Activated CD4-positive, alpha-beta T cell treated with anti-CD3 and anti-CD28 coated beads, Interleukin-2, amount 50 U/mL, for 1 hour (primary cell): ENCODE measurements around the gene MTCL1.

Experiments
- DNase-seq: peaks from one replicate; pipeline ENCODE4 v3.0.0-alpha.2; 2020

Gene MTCL1

GRCh38 chr18:8776013-8776943, 70.9 kb downstream of the MTCL1 start:
- DNase-seq, result no peak

DNA sequence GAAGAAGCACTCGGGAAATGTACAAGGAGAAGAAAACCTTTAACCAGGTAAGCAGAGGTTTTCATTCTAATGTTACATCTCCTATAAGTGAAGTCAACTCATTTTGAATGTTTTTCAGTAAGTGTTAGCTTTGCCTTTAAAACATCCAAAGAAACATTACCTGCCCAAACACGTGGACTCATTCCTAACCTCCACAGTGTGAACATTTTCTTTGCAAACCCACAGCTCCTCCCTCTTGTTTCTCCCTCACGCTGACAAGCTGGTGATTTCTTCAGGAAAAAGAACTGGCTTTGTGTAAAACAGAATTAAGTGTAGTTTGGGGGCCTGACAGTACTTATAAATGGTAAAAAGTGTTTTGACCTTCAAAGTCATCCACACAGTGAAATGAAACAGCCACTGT, 72.5 kb downstream of the MTCL1 start:
- no peak for DNase-seq

DNA sequence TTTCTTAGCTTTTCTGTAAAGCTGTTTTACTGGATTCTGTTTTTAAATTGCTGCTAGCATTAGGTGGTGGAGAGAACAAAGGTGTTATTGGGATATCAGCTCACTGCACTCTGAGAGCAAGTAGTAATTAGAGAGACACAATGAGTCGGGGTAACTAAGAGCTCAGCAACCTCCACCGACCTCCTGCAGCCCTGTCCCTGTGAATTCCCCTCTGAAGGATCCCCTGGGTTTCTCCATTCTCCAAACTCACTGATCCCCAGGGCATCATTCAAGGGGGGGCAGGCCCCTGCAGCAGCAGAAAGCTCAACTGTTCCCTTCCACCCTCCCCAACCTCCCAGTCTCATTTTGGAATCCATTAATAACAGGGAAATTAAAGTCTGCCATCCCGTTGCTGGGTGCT, 73.0 kb downstream of the MTCL1 start:
- DNase-seq, result no peak

- no peak for DNase-seq
Measured at GRCh38 chr18:8778824-8779223, 73.5 kb downstream of the MTCL1 start.

DNA sequence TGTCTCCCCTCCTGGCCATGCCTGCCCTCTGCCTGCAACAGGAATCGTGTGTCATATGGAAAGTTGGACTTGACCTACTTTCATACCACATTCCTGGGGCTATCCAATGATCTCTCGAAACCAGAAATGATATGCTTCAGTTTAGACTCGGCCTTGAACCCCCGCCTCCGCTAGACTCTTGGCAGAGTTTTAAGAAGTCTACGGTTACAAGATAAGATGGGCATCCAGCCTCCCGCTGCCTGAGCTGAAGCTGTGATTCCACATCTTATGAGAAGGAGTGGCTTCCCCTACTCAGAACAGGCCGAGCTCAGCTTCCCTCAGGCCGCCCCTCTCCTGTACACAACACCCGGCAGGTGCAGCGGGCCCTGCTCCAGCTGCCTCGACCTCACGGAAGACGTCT, 73.9 kb downstream of the MTCL1 start:
- no peak for DNase-seq

DNA sequence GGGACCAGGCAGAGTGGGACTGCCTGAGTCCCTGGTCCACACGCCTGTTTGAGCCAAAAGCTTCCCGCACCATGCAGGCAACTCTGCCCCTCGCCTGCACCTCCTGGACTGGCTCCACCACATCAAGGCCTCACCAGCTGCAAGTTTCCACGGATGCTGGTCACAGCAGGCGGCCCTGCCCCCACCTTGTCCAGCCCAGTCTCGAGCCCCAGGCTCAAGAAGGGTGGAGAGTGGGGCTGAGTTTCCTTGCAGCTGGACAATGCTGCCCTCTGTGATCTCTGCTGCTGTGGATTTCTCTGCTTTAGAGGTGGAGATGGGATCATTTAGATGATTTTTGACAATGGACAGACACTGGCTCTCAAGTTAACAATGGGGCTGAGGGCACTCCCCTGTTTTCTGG, 74.9 kb downstream of the MTCL1 start:
- DNase-seq, result no peak

DNA sequence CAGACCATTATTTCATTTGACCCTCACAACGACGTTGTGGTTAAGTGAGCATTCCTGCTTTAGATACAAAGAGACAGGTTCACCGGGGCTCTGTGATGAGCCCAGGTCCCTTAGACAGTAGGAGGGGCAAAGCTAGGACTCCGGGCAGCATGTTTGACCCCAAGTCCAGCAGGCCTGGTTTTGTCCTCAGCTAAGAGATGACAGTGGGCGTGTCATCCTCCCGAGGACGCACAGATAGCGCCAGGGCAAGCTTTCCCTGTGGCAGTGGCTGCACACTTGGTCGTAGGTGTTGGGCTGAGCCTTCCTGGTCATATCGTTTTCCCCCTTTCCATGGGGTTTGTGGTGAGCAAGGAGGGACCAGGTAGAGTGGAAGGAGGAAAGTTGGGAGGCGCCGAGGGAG, 76.3 kb downstream of the MTCL1 start:
- DNase-seq, result no peak

- DNase-seq, result no peak
Measured at GRCh38 chr18:8783335-8783993, 78.1 kb downstream of the MTCL1 start.

DNA sequence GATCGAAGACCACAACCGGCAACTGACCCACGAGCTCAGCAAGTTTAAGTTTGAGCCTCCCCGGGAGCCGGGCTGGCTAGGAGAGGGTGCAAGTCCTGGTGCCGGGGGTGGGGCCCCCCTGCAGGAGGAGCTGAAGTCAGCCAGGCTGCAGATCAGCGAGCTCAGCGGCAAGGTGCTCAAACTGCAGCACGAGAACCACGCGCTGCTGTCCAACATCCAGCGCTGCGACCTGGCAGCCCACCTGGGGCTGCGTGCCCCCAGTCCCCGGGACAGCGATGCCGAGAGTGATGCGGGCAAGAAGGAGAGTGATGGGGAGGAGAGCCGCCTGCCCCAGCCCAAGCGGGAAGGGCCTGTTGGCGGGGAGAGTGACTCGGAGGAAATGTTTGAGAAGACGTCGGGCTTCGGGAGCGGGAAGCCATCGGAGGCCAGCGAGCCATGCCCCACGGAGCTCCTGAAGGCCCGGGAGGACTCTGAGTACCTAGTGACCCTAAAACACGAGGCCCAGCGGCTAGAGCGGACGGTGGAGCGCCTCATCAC, 78.7 kb downstream of the MTCL1 start:
- DNase-seq, result no peak

DNA sequence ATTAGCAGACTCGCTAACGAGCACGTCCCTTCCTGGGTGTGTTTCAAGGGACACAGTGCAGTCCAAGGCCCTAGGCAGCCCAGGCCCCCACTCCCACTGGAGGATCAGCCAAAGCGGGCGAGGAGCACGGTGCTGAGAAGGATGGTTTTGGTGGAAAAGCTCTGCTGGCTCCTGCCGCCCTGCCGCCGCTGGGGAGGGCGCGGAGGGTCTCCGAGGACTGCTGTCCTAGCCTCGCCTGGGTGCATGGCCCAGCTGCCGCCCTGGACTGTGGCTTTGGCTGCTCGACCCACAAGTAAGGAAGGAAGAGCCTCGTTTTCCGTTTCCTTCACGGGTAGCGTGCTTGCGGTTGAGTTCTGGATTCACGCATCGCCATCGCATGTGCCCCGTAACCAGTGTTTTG, 79.9 kb downstream of the MTCL1 start:
- no peak for DNase-seq

- no peak for DNase-seq
Measured at GRCh38 chr18:8785855-8786482, 80.6 kb downstream of the MTCL1 start.

DNA sequence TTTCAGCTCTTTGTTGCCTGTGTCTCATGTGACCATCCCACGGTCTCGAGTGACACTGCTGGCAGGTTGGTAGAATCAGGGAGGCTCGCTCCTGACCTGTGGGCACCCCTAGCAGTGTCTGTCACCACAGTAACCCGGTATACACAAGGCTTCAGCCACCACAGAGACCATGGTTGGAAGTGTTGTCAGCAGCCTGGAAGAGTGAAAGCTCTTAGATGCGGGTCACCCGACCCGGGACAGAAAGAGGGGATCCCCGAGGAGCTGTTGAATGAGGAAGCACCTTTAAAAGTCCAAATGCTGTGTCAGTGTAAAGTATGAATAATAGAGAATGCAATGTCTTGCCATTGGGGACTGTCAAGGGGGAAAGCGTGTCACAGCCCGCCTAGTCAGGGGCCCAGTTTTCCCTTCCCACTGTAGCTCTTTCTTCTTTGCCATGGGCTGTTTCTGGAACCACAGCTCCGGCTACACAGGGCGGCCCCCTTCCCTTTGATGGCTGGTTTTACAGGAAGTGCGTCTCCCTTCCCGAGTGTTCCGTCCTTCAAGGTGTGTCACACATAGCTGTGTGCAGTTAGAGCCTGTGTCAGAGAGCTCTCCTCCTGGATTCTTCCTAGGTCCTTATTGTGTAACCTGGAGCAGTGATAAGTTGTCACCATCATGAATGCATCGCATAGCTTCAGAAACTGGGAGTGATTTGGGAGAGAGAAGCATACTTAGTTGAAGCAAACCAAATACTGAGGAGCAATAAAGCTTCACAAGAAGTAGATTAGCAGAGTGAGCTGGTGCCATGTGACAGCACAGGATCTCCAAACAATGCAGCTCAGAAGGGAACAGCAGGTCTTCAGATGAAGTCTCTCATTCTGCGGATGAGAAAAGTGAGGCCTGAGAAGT, 81.4 kb downstream of the MTCL1 start:
- DNase-seq, result peak; percentile 6

GRCh38 chr18:8787371-8787670, 82.0 kb downstream of the MTCL1 start:
- no peak for DNase-seq

DNA sequence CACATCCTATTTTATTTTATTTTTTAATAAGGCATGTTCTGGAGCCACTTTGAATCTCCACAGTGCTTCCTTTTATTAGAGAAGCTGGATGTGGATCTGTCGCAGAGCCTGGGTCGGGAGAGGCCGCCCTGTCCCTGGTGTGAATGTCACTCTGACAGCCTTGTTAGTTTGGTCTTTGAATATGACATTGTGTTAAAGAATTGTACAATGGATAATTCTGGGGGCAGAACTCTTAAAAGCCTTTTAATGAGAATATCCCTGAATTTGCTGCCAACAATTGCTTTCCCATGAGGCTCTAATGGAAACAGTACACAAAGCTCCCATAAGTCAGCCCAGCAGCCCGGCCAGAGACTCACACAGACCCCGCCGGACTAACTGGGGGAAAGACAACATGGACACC, 82.4 kb downstream of the MTCL1 start:
- DNase-seq, result no peak

DNA sequence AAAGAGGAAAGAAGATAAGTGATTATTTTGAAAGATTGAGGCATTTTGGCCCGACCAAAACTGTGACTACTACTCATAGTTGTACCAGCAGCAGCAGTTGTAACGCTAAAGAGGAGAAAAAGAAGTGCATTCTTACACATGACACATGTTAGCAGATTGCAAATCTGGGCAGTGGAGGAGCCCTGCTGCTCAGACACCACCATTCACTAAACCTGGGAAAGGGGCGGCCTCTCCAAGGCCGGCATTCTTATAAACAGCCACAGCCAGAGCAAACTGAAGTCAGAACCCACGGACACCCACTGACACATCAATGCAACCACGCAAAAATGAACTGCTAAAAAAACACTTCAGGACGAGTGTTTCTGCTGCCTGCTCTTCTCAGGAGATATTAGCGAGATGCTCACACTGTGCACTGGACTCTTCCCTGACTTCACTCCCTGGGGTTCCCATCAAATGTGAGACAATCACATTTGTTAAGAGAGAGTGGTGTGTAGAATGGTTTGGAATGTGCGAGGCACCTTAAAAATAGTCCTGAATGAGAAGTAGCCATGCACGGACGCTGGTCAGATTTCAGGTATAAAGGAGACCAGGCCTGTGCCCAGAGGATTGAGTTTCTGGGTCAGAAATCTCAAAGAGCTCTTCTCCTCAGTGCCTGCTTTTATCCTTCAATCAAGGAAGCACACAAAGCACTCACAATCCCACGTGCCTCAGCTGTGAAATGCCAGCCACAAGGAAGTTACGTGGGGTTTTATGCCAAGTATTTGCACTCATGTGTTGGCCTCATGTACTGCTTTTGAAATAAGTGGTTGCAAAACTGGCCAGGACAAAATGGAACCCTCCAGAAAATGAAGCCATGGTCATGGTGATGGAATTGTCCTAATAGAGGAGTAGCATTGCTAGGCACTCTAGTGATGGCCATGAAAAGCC, 83.4 kb downstream of the MTCL1 start:
- DNase-seq, result no peak

- DNase-seq, result no peak
Measured at GRCh38 chr18:8791171-8791651, 85.9 kb downstream of the MTCL1 start.

GRCh38 chr18:8792688-8793316, 87.4 kb downstream of the MTCL1 start:
- DNase-seq, result no peak

DNA sequence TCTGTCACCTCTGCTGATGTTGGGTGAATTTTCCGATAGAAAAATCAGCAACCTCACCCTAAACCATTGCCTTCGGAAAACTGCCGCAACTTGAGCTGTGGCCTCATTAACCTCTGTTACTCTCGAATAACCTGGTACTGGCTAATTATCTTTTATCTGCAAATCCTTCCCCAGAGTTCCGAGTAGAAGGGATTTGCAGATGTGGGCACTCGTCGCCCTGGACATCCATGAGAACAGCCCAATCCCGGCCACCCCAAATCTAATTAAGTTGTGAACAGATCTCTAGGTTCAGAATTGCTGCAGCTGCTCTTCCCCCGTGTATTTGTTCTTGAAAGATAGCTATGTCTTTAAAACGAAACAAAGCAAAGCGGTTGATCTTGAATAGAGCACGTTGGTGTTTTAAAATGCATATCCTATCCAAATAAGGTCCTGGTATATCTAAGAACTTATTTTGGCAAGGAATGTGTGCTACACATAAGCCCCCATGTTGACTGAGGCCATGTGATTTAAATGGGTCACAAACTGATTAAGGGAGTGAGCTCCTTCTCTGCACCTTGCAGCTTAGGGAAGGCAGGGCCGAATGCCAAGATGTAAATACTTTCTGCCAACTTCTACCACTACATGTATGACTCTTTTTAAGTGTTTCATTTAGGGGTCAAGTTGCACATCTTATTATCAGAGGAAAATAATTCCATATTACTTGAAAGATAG, 88.2 kb downstream of the MTCL1 start:
- DNase-seq, result no peak

DNA sequence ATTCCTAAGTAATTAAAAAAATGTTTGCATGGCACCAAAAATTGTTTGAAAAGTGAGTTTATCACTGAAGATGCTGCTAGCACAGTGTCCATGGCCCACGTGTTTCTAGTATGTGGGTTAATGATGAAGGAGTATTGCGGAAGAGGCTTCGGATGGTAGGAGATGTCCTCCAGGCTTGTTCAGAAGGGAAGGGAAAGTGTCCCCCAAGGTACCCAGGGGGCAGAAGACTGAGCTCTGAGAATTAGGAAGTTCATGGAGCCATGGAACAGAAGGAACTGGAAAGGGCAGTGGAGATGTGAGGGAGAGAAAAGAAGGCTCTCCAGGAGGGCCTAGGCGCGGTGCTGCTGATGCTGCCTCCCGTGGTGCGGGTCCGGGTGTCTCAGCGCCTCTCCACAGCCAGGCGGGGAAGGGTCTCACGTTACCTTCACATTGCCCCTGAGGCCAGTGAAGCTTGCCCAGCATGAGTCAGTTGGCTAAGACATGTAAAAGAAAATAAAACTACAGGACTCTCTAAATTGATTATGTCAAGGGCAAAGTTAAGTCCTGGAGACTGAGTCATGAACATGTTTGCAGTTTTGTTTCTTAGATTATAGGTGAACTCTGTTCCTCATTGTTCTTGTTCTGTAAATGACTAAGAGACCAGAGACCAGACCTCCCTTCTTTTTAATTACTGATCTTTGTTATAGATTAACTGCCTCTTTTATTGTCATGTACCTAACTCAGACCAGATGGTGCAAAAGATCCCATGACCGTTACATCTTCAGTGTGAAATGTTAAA, 89.0 kb downstream of the MTCL1 start:
- no peak for DNase-seq

GRCh38 chr18:8794934-8795280, 89.6 kb downstream of the MTCL1 start:
- DNase-seq, result no peak
